Tibial nerve (tissue), 4 donors: ENCODE measurements around the gene IPO9.
A peak's percentile ranks its signal among the peaks of the same experiment; 100 is the strongest.

Experiments used
- EP300 ChIP-seq, 2 donors: sonication (generic); formaldehyde crosslinking; IDR thresholded peaks; one replicate each; pipeline ENCODE4 v1.6.1; 2017; ENCODE audit warnings: antibody characterized with exemption in 2 of 2, mild to moderate bottlenecking in 1 of 2
- TF ChIP-seq, protein P1 (sequence below), 5 experiments: fragments of 200-600 bp in 3 of 5; fragments of 450-650 bp in 2 of 5; sonication (generic) in 3 of 5; IDR thresholded peaks; one replicate each; pipeline ENCODE4 v1.5.1; 2016 to 2019; ENCODE audit warnings: antibody characterized with exemption in 5 of 5, mild to moderate bottlenecking in 3 of 5, moderate library complexity in 2 of 5

DNA sequence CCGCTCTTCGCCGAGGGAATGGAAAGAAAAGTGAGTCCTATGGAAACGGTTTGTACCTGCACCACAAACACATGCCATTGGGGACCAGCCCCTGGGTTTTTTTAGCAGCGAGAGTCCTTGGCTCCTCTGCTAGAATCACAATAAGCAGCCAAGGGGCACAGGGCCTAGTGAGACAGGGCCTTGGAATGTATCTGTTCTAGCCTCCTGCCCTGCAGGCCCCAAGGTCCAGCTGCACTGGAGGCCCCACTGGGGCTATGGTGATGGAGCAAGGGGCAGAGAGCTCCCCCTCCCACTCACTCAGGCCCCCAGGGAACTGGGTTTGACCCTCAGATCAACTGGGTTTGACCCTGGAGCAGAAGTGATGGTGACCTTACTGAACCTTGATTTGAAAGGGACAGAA lies 74.2 kb downstream of the IPO9 start:
- TF ChIP-seq, protein P1, sequence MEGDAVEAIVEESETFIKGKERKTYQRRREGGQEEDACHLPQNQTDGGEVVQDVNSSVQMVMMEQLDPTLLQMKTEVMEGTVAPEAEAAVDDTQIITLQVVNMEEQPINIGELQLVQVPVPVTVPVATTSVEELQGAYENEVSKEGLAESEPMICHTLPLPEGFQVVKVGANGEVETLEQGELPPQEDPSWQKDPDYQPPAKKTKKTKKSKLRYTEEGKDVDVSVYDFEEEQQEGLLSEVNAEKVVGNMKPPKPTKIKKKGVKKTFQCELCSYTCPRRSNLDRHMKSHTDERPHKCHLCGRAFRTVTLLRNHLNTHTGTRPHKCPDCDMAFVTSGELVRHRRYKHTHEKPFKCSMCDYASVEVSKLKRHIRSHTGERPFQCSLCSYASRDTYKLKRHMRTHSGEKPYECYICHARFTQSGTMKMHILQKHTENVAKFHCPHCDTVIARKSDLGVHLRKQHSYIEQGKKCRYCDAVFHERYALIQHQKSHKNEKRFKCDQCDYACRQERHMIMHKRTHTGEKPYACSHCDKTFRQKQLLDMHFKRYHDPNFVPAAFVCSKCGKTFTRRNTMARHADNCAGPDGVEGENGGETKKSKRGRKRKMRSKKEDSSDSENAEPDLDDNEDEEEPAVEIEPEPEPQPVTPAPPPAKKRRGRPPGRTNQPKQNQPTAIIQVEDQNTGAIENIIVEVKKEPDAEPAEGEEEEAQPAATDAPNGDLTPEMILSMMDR (IDR thresholded peaks at IDR 0.05) = no peak
- TF ChIP-seq EP300 (IDR thresholded peaks at IDR 0.05) = peak in 1 of 2 donors; percentile 76
